HG03432 (cell line): ENCODE data around the gene CDCA5.

Experiments used
- ATAC-seq: cut with Tn5 transposase; IDR thresholded peaks from one replicate; pipeline ENCODE4 v1.9.1; 2021; ENCODE audit warnings: mild to moderate bottlenecking, moderate library complexity; ENCODE audit not compliant: unreplicated experiment

The CDCA5 gene

DNA sequence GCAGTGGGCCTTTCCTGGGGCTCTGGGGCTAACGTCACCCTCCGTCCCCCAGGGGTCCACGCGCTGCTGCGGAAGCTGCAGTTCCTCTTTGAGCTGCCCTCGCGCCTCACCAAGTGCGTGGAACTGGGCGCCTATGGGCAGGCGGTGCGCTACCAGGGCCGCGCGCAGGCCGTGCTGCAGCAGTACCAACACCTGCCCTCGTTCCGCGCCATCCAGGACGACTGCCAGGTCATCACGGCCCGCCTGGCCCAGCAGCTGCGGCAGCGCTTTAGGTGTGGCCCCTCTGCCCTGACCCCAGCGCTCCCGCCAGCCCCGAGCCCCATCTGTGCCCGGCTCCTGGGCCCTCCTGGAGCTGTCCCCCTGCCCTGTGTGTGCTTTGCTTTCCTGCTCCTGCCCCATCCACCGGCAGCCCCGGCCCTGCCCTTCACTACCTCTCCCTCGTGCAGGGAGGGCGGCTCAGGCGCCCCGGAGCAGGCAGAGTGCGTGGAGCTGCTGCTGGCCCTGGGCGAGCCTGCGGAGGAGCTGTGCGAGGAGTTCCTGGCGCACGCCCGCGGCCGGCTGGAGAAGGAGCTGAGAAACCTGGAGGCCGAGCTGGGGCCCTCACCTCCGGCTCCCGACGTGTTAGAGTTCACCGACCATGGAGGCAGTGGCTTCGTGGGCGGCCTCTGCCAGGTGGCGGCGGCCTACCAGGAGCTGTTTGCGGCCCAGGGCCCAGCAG lies 24.1 kb upstream of the CDCA5 start:
- no peak for ATAC-seq

DNA sequence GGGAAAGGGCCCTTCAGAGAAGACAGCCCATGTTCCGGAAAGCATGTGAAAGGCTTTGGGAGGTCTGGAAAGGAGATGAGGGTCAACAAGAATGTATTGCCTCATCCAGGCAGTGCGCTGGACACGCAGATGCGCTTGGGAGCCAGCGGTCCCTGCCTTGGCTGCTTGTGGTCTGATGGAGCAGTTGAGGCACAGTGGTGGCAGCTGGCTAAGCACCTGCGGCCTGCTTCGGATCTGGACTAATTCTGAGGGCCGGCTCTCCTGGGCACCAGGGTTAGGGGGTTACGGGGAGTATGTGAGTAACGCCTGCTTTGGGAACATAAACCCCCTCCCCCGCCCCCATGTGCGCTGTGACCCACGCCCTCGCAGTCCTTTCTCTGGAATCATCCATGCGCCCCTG lies 23.2 kb upstream of the CDCA5 start:
- no peak for ATAC-seq

- no peak for ATAC-seq
Measured at GRCh38 chr11:65104628-65105027, 20.8 kb upstream of the CDCA5 start.

GRCh38 chr11:65103476-65103875 lies 19.6 kb upstream of the CDCA5 start:
- ATAC-seq = no peak

- ATAC-seq = no peak
Measured at GRCh38 chr11:65102142-65103095, 18.6 kb upstream of the CDCA5 start.

- no peak for ATAC-seq
Measured at GRCh38 chr11:65100674-65101350, 17.0 kb upstream of the CDCA5 start.

DNA sequence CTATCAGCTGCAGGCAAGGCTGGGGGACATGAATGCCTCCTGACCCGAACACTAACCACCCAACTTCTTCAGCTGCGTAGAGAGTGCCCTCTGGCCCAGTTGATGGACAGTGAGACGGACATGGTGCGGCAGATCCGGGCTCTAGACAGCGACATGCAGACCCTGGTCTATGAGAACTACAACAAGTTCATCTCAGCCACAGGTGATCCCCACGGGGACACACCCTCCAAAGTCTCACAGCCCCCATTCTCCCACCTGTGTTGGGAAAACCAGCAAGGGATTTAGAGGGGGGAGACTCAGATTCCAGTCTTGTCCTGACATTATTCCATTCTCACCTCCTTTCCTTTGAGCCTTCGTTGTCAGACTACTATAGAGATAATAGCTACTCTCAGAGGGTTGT lies 13.1 kb upstream of the CDCA5 start:
- no peak for ATAC-seq

DNA sequence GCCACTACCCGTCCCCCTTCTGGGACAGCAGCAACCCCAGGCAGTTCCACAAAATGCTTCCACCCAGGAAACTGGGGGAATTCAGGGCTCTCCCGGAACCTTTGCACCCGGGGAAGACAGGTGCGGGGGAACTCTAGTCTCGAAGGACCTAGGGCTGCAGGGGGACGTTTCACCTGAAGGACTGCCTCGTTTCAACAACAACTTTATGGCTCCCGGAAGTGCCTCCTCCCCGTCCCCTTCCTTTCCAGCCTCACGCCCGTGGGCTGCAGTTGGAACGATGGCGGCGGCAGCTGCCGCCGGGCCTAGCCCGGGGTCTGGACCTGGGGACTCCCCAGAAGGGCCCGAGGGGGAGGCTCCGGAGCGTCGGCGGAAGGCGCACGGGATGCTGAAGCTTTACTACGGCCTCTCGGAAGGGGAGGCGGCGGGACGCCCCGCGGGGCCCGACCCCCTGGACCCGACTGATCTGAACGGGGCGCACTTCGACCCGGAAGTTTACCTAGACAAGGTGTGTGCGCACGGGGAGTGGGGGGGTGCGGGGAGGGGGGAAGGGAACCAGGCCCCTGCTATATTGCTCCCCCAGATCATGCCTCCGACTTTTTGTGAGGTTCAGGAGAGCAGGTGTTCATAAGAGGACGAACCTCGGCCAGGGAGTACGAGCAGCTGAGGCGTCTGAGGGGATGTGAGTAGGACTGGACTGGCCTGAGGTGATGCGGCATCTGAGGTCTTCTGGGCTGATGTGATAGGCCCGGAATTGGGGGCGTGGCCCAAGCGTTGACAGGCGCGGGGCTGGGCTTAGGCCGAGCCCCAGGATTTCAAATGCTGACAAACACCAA lies 12.3 kb upstream of the CDCA5 start, which contains the start of gene VPS51:
VPS51 (plus strand) TSS at position 241 of the 833 bp plus-strand sequence; CDS start at position 278, 37 bp downstream.
- peak; percentile 82 for ATAC-seq

DNA sequence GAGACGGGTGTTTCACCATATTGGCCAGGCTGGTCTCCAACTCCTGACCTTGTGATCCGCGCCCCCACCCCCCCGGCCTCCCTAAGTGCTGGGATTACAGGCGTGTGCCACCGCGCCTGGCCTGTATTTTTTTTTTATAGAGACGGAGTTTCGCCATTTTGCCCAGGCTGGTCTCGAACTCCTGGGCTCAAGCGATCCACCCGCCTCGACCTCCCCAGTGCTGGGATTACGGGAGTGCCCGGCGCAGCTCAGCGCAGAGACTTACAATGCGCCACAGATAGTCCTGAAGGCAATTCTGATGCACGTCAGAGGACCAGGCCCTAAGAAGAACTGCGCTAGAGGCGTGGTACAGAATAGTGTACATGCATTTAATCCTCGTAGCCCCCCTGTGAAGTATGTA lies 11.6 kb upstream of the CDCA5 start:
- no peak for ATAC-seq

DNA sequence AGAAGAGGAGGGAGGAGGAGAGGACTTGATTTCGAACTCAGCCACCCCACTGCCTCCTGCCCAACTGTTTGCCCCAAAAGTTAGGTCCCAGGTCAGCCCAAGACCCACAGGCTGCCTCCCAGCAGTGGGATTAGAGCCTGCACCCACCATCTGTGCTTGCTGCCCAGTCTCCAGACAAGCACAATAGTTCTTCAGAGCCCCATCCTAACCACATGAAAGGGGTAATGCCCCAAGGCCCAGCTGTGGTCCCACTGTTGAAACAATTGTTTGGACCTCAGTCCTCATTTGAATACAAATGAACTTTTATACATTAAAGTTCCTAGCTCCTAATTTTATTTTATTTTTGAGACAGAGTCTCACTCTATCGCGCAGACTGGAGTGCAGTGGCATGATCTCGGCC lies 6.8 kb upstream of the CDCA5 start:
- no peak for ATAC-seq

DNA sequence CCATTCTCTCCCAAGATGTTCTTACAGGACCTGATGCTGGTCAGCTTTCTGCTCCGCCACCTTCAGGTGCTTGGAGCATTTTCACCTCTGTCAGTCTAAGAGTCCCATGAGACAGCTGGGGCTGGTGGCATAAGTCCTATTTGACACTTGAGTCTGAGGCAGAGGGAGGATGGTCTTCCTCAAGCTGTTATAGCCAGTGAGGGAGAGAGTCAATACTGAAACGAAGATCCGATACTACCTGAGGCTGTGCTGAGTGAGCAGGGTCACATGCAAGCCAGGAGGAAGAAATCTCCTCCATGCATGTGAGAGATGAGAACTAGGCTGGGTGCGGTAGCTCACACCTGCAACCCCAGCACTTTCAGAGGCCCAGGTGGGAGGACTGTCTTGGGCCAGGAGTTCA lies 5.8 kb upstream of the CDCA5 start:
- ATAC-seq = no peak

GRCh38 chr11:65087827-65088226 lies 4.0 kb upstream of the CDCA5 start:
- no peak for ATAC-seq

DNA sequence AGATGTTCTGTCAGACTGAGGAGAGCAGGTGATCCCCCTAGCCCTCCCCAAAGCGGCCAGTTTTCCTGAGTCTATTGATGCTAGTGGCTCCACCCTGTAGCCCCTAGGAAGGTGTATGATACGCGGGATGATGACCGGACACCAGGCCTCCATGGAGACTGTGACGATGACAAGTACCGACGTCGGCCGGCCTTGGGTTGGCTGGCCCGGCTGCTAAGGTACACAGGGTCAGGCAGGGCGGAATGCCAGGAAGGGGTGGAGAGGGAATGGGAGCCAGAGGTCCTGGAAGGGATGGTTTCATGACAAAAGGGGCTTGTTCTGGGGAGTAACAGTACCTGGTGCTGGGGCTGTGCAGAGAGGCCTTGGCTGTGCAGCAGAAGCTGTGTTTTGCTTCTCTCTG lies 3.4 kb upstream of the CDCA5 start:
- ATAC-seq = no peak

DNA sequence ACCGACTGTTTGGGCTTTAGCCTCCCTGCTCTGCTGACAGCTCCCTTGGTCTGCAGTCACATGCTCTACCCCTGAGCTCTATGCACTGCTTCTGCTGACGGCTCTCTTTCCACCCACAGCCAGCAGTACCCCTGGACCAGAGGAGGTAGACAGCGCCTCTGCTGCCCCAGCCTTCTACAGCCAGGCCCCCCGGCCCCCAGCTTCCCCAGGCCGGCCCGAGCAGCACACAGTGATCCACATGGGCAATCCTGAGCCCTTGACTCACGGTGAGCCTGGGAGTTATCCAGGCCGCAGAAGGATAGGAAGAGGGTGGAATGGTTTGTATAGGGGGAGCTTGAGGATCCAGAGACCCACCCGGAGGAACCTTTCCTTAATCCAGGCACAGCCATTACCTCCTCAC lies 3.0 kb upstream of the CDCA5 start:
- ATAC-seq = no peak

GRCh38 chr11:65085446-65085845 lies 1.6 kb upstream of the CDCA5 start:
- ATAC-seq = no peak

DNA sequence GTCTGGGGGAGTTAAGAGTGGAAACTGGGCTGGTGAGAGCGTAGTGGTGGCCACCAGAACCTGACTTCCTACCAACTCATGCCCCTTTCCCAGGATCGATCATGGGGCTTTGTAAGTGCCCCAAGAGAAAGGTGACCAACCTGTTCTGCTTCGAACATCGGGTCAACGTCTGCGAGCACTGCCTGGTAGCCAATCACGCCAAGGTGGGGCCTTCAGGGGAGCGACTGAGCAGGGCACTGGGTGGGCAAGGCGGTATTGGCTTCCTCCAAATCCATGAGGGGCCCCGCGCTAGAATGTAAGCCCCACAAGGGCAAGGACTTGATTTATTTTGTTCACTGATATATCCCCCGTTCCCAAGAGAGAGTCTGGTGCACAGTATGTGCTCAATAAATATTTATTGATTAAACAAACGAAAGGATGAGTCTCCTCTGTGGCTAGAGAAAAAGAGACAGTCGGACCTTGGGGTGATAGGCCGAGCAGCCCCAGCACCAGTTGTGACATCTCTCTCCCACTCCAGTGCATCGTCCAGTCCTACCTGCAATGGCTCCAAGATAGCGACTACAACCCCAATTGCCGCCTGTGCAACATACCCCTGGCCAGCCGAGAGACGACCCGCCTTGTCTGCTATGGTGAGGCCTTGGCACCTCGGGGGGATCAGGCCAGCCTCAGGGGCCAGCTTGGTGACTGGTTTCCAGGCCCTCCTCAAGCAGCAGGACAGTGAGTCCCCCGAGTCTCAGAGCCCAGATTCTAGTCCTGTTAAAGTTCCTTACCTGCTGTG lies 947 bp upstream of the CDCA5 start:
- peak; percentile 8 for ATAC-seq

DNA sequence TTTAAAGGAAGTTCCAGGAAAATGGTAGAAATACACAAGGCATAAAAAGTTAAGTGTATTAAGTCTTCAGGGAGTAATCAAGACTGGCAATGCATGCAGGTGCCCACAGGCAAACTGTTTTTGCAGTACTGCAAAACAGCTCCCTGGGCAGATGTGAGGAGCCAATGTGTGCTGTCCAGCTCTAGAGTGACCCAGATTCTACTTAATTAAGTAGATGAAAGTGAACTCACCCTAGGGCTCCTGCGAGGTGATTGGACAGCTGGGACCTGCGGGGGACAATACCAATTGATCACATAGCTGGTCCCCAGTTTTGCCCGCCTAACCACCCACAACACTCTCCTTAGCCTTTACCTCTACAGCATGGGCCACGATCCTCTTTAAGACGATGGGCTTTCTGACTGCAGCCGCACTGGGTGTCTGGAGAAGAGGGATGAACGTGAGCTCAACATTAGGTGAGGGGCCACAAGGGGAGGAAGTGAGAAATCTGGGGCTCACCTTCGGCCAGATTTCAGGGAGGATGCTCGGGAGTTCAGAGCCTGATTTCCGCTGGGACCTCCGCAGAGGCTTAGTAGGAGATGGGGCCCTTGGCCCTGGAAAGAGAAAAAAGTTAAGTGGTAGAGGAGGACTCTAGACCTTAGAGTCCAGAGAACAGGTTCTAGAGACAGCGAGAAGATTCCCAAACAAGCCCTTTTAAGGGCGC lies 556 bp downstream of the CDCA5 start:
- ATAC-seq = peak; percentile 12

- ATAC-seq = no peak
Measured at GRCh38 chr11:65078786-65079342, 5.0 kb downstream of the CDCA5 start.

GRCh38 chr11:65078151-65078550 lies 5.7 kb downstream of the CDCA5 start:
- no peak for ATAC-seq
